H1 (cell line): ENCODE results near the gene ACER3. TPM values are rescaled to one million over a fixed set of nuclear protein-coding genes. Genes with fewer than 3 reads are reported as not detected.

Experiments used
- ATF2 ChIP-seq: IDR thresholded peaks from 2 replicates; pipeline ENCODE4 v1.6.1; 2012; ENCODE audit warnings: low read length, inconsistent platforms
- CBX5 ChIP-seq: fragments of 300-800, 300-1000 bp; sonication (generic); IDR thresholded peaks from 2 replicates; pipeline ENCODE4 v1.7.1; 2016; ENCODE audit warnings: antibody characterized with exemption, low read length, low read depth
- CTCF ChIP-seq, 3 experiments: IDR thresholded peaks; 1 replicate in 2 of 3; 2 replicates in 1 of 3; pipeline versions ENCODE4 v1.5.1 to v1.6.1; 2011; ENCODE audit warnings: low read length in 3 of 3, mild to moderate bottlenecking in 3 of 3, inconsistent platforms in 2 of 3, low read depth in 1 of 3, moderate library complexity in 1 of 3; ENCODE audit not compliant: insufficient read depth in 1 of 3; ENCODE audit errors: control extremely low read depth in 1 of 3
- EZH2 ChIP-seq: fragments of 200-600 bp; sonication (generic); IDR thresholded peaks from 2 replicates; pipeline ENCODE4 v1.7.1; 2012; ENCODE audit warnings: low read depth, mild to moderate bottlenecking, moderate library complexity, low read length, inconsistent platforms; ENCODE audit not compliant: severe bottlenecking
- FOSL1 ChIP-seq: IDR thresholded peaks from 2 replicates; pipeline ENCODE4 v1.6.1; 2011; ENCODE audit warnings: mild to moderate bottlenecking, low read depth, low read length, moderate library complexity; ENCODE audit not compliant: insufficient read depth
- POU5F1 ChIP-seq: IDR thresholded peaks from 2 replicates; pipeline ENCODE4 v1.6.1; 2011; ENCODE audit warnings: low read depth, mild to moderate bottlenecking, low read length, moderate library complexity
- SP4 ChIP-seq: IDR thresholded peaks from 2 replicates; pipeline ENCODE4 v1.6.1; 2012; ENCODE audit warnings: low read length, inconsistent platforms
- polyA plus RNA-seq, 7 experiments: library from polyadenylated mRNA; depleted of rRNA in 3 of 7; stranded (reverse) in 5 of 7; unstranded in 2 of 7; fragments of >200 nt in 5 of 7; fragments of 200-250 nt in 2 of 7; gene quantifications; 1 replicate in 5 of 7; 2 replicates in 1 of 7; 4 replicates in 1 of 7; pipeline versions ENCODE4 v1.2.1 to v1.2.3, GENCODE V29; 2011 to 2013; ENCODE audit warnings: missing spikeins in 2 of 7, mixed read lengths in 2 of 7
- total RNA-seq: library from RNA; stranded (reverse); fragmentation: NEBNext Ultra II Directional; extraction: Animal tissue kit (Norgen Biotek cat#: 25700); gene quantifications from 2 replicates; pipeline ENCODE4 v1.2.1, GENCODE V29; 2021

ACER3 gene
- total and polyA plus RNA-seq, 2 of the 8 experiments (the other 6 are each of a cell fraction or from before 2014, with no cell fraction given): 5.7 to 16.2 TPM

GRCh38 chr11:76835036-76835435 lies 25.7 kb upstream of the ACER3 start (continued):
- TF ChIP-seq ATF2 (no peak), EZH2 (no peak), CBX5 (no peak), POU5F1 (no peak), CTCF (IDR thresholded peaks at IDR 0.05; ENCODE audit: control extremely low read depth in 1 of 3, insufficient read depth in 1 of 3, low read depth in 1 of 3, low read length in 3 of 3) (no peak), FOSL1 (no peak), SP4 (no peak)
